K562 (cell line): ENCODE results near the gene TSC22D1. TPM values are rescaled to one million over a fixed set of nuclear protein-coding genes. Genes with fewer than 3 reads are reported as not detected.

ENCODE experiments used
- ATF2 ChIP-seq: sonication (generic); formaldehyde crosslinking; IDR thresholded peaks from 2 replicates; pipeline ENCODE4 v1.8.1; 2022; ENCODE audit warnings: missing genetic modification reagents
- GTF2A2 ChIP-seq: IDR thresholded peaks from 2 replicates; pipeline ENCODE4 v1.6.1; 2016; ENCODE audit warnings: mild to moderate bottlenecking, missing genetic modification characterization, missing compliant biosample characterization
- HDAC1 ChIP-seq, 2 experiments: fragments of 450-650 bp; IDR thresholded peaks; 2 replicates each; pipeline ENCODE4 v1.6.1; 2016 to 2017; ENCODE audit warnings: inconsistent platforms in 1 of 2, mild to moderate bottlenecking in 1 of 2, moderate library complexity in 1 of 2
- LCOR ChIP-seq: sonication (generic); formaldehyde crosslinking; IDR thresholded peaks from 2 replicates; pipeline ENCODE4 v1.8.0; 2022; ENCODE audit warnings: mild to moderate bottlenecking, missing genetic modification reagents
- MGA ChIP-seq: fragments of 450-650 bp; IDR thresholded peaks from 2 replicates; pipeline ENCODE4 v1.6.1; 2016; ENCODE audit warnings: mild to moderate bottlenecking, moderate library complexity
- RB1 ChIP-seq: fragments of 450-650 bp; IDR thresholded peaks from 2 replicates; pipeline ENCODE4 v1.6.1; 2017; ENCODE audit warnings: low read depth, mild to moderate bottlenecking
- SFPQ ChIP-seq: fragments of 200-400 bp; formaldehyde crosslinking; IDR thresholded peaks from 2 replicates; pipeline ENCODE4 v1.6.1; 2017; ENCODE audit warnings: mild to moderate bottlenecking, low read depth, low read length, moderate library complexity
- ZBTB9 ChIP-seq: fragments of 450-650 bp; formaldehyde crosslinking; IDR thresholded peaks from 2 replicates; pipeline ENCODE4 v1.4.0; 2020; ENCODE audit warnings: mild to moderate bottlenecking, moderate library complexity
- ZNF277 ChIP-seq: fragments of 250-450 bp; sonication (Bioruptor Pico); IDR thresholded peaks from 2 replicates; pipeline ENCODE4 v1.8.0; 2022; ENCODE audit warnings: inconsistent platforms, mild to moderate bottlenecking, moderate library complexity, borderline replicate concordance
- ZNF644 ChIP-seq: fragments of 200-800 bp; sonication (Bioruptor generic); IDR thresholded peaks from 2 replicates; pipeline ENCODE4 v1.6.1; 2016; ENCODE audit warnings: low read depth, missing genetic modification characterization, missing compliant biosample characterization
- polyA plus RNA-seq, 8 experiments: library from polyadenylated mRNA; depleted of rRNA in 4 of 8; stranded (reverse) in 5 of 8; unstranded in 3 of 8; fragments of >200 nt; fragmentation: Nextera tagmentation in 2 of 8; fragmentation: Illumina TruSeq in 1 of 8; extraction: Ambion mirVana in 2 of 8; extraction: Trizol in 1 of 8; gene quantifications; 2 replicates each; pipeline versions ENCODE4 v1.2.1 to v1.2.3, GENCODE V29; 2011 to 2014; ENCODE audit warnings: inconsistent platforms in 1 of 8, missing spikeins in 1 of 8
- total RNA-seq, 7 experiments: library from RNA; depleted of rRNA in 6 of 7; stranded (reverse); fragments of >200 nt in 6 of 7; fragmentation: Illumina TruSeq in 2 of 7; extraction: Trizol in 2 of 7; gene quantifications; 2 replicates each; pipeline versions ENCODE4 v1.2.1 to v1.2.3, GENCODE V29; 2011 to 2021; ENCODE audit warnings: low replicate concordance in 1 of 7

Gene TSC22D1
- total and polyA plus RNA-seq, 9 of the 15 experiments (the other 6 are each of a cell fraction or from before 2014, with no cell fraction given), result 2.6 to 19.8 (median 8.4) TPM

- 0 out of 4 replicates have a peak, but pooled peaks of 1 of the 2 experiments have one; percentile 2 for TF ChIP-seq HDAC1 (IDR thresholded peaks at IDR 0.05)
- no peak for TF ChIP-seq SFPQ
- peak; percentile 39 for TF ChIP-seq MGA
- peak; percentile 15; the same call in 1 of the 2 replicates for TF ChIP-seq ZNF644 (tag)
- no peak for TF ChIP-seq ATF2 (CRISPR knock-in tag)
- TF ChIP-seq ZBTB9 (CRISPR knock-in tag), result no peak
- TF ChIP-seq GTF2A2 (tag), result no peak
- no peak for TF ChIP-seq LCOR (CRISPR knock-in tag)
- TF ChIP-seq ZNF277 (CRISPR knock-in tag), result no peak
- TF ChIP-seq RB1, result no peak
These were observed 1.9 kb upstream of the TSC22D1 start (continued) for GRCh38 chr13:44578067-44578400.
